ENCODE data around the gene KCNQ2.

The KCNQ2 gene

DNA sequence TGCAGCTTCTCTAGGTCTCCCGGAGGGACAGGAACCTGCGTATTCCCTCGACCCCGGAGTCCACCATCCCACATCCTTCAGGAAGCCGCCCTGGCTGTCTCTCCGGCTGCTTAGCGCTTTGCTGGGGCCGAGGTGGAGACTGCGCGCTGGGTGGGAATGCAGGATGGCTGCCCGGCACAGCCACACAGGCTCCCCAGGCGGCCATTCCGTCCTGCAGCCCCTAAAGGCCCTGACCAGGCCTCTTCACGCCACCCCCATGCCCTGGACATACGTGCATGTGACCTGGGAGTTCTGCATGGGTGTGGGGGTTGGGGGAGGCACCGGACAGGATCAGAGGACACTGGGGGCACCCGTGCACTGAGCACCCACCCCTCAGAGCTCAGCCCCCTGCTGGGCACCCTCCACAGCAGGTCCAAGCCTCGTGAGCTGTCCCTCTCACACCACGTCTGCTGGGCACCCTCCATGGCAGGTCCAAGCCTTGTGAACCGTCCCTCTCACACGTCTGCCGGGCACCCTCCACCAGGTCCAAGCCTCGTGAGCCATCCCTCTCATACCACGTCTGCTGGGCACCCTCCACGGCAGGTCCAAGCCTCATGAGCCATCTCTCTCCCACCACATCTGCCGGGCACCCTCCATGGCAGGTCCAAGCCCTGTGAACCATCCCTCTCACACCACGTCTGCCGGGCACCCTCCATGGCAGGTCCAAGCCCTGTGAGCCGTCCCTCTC lies 70.9 kb downstream of the KCNQ2 start:
- no peak for TF ChIP-seq CTCF (IDR thresholded peaks at IDR 0.05; ENCODE audit: low read depth, low read length)
- no peak for DNase-seq (ENCODE audit: low read depth, low spot score)
- in situ Hi-C loops (cut with HindIII; ENCODE audit: low sequenced_read_pairs) = no loop called here
- H3K4me3 ChIP-seq (ENCODE audit: low read depth, low read length) = no peak overlapping the region

DNA sequence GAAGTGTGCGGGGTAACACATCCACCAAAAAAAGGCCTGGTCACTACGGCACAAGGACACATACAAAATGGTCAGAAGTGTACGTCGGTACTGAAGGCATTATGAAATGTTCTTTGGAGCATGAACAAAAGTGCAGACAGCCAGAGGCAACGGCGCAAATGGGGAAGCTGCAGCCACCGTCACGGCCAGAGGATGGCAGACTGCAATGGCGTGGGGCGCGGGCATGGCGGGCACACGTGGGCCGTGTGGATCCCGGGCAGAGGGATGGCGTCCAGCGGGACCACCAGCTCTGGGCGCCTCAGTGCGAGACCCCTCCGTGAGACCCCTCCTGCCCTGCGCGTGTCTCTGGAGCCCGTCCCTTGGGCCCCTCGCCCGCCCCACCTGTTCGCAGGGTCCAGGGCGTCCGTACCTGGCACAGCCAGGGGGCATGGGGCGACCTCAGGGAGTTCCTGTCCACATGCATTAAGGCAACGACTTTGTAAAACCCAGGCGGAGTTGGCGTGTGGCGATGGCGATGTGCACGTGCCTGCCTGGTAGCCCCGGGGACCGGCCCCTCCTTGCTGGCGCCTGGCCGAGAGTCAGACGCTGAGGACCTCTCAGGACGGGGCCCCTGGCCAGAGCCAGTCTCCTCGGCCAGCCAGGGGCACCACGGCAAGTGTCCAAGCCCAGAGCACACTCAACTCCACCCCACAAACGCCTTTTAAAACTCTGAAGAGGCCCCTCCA lies 71.8 kb downstream of the KCNQ2 start:
- in situ Hi-C loops (cut with HindIII; ENCODE audit: low sequenced_read_pairs) = no loop called here
- no peak for TF ChIP-seq CTCF (IDR thresholded peaks at IDR 0.05; ENCODE audit: low read depth, low read length)
- H3K4me3 ChIP-seq (ENCODE audit: low read depth, low read length) = no peak overlapping the region
- no peak for DNase-seq (ENCODE audit: low read depth, low spot score)

DNA sequence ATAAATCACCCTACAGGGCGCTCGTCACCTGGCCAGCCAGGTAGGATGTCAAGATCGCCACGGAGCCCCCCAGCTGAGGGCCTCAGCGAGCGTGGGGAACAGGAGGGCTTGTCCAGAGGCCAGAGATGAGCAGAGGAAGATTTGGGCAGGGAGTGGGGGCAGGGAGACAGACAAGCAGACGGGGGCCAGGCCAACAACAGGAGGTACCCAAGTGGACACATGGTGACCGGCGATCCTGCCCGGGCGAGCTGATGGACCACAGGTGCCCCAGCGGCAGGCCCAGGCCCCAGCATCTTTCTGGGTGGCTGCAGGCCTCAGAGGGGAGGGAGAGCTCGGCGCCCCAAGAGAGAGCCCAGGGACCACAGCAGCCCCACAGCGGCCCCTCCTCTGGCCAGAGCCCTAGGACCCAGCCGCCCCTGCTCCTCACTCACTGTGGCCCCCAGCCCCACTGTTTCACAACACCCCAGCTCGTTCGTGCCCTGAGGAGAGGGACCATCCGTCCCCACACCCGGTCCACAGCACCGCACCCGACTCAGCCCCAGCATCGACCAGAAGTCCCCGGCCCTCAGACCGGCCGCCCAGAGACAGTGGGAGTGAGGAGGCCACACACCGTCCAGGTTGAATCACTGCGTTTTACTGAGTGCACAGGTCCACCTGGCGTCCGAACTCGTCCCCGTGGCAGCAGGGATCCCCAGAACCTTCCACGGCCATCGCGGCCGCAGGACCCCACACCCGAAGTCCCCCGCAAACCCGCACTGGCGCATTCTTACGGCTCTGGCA lies 72.7 kb downstream of the KCNQ2 start:
- no peak for DNase-seq (ENCODE audit: low read depth, low spot score)
- in situ Hi-C loops (cut with HindIII; ENCODE audit: low sequenced_read_pairs) = no loop called here
- H3K4me3 ChIP-seq (ENCODE audit: low read depth, low read length) = no peak overlapping the region
- TF ChIP-seq CTCF (IDR thresholded peaks at IDR 0.05; ENCODE audit: low read depth, low read length) = no peak

- in situ Hi-C loops (cut with HindIII; ENCODE audit: low sequenced_read_pairs) = no loop called here
- H3K4me3 ChIP-seq (ENCODE audit: low read depth, low read length) = no peak overlapping the region
- DNase-seq (ENCODE audit: low read depth, low spot score) = no peak
- TF ChIP-seq CTCF (IDR thresholded peaks at IDR 0.05; ENCODE audit: low read depth, low read length) = no peak
Measured at GRCh38 chr20:63398744-63399514, 73.5 kb downstream of the KCNQ2 start.

- no peak for TF ChIP-seq CTCF (IDR thresholded peaks at IDR 0.05; ENCODE audit: low read depth, low read length)
- in situ Hi-C loops (cut with HindIII; ENCODE audit: low sequenced_read_pairs) = no loop called here
- no peak for DNase-seq (ENCODE audit: low read depth, low spot score)
- no peak overlapping the region for H3K4me3 ChIP-seq (ENCODE audit: low read depth, low read length)
Measured at GRCh38 chr20:63397946-63398450, 74.5 kb downstream of the KCNQ2 start.
